HG03139 (cell line): Measurements from ENCODE around the gene ACACA.
"Not testable (repeated sequence)": the region's sequence is repeated elsewhere in the genome, so short reads cannot be mapped to it uniquely, and the experiment has no call there.

Experiments
- ATAC-seq: cut with Tn5 transposase; IDR thresholded peaks from one replicate; pipeline ENCODE4 v1.9.1; 2021; ENCODE audit not compliant: unreplicated experiment

The ACACA gene

DNA sequence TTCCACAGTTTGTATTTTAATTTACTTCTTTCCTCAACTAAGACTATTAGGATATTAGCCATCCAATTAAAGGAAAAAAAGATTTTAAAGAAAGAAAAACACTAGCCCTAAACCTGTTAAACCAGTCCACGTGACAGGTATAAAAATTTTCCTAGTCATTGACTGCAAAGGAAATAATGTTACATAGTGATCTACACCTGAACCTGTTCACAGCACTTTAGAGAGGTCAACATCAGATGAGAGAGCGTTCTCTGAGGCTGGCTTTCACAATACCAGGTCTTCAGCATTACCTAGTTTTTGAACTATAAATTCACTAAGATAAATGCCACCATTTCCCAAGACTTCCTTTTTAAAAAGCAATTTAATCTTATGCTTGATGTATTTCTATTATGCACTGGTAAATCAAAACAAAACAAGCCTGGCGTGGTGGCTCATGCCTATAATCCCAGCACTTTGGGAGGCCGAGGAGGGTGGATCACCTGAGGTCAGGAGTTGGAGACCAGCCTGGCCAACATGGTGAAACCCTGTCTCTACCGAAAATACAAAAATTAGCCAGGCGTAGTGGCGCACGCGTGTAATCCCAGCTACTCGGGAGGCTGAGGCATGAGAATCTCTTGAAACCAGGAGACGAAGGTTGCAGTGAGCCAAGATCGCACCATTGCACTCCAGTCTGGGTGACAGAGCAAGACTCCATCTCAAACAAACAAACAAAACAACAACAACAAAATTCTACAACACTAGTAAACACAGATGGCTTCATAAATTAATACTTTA, 49.7 kb downstream of the ACACA start:
- not testable (repeated sequence) for ATAC-seq

DNA sequence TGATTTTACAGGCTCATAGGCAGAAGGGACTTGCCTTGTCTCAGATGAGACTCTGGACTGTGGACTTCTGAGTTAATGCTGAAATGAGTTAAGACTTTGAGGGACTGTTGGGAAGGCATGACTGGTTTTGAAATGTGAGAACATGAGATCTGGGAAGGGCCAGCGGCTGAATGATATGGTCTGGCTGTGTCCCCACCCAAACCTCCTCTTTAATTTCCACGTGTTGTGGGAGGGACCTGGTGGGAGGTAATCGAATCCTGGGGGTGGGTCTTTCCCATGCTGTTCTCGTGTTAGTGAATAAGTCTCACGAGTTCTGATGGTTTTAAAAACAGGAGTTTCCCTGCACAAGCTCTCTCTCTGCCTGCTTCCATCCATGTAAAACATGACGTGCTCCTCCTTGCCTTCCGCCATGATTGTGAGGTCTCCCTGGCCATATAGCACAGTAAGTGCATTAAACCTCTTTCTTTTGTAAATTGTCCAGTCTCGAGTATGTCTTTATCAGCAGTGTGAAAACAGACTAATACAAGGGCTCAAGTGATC, 59.7 kb downstream of the ACACA start:
- not testable (repeated sequence) for ATAC-seq

DNA sequence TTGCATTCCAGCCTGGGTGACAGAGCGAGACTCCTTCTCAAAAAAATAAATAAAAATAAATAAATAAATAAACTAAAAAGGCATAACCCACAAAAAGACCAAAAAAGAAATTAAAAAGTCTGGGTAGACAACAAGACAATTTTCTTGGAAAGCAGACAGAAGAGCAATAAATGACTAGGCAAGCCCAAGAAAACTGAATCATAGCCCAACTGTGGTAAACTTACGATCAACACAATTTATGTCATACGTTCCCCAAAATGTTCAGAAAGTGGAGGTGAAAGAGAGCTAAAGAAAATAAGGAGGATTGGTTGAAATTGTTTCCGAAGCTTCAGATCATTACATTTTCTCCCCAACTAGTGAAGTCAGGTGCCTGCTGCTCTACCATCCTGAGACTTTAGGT, 62.1 kb downstream of the ACACA start:
- ATAC-seq = no peak

DNA sequence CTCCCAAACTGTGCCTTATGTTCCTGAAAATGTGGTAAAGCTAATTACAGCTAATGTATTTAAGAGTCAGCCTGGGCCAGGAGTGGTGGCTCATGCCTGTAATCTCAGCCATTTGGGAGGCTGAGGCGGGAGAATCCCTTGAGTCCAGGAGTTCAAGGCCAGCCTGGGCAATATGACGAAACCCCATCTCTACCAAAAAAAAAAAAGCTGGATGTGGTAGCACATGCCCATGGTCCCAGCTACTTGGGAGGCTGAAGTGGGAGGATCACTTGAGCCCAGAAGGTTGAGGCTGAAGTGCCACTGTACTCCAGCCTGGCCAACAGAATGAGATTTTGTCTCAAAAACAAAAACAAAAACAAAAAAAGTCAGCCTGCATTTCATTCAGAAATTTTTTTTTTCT, 64.0 kb downstream of the ACACA start:
- ATAC-seq = no peak

DNA sequence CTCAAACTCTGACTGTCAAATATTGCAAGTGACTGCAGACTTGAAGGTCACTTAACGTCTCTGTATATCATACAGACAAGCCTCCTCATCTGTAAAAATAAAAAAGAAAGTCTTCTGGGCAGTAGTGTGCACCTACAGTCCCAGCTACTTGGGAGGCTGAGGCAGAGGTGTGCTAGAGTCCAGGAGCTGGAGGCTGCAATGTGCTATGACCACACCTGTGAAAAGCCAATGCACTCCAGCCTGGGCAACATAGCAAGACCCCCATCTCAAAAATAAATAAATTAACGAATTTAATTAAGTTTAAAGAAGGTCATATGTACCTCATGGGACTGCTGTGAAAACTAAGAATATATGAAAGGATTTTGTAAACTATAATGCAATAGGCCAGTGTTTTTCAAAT, 65.8 kb downstream of the ACACA start:
- ATAC-seq = no peak

DNA sequence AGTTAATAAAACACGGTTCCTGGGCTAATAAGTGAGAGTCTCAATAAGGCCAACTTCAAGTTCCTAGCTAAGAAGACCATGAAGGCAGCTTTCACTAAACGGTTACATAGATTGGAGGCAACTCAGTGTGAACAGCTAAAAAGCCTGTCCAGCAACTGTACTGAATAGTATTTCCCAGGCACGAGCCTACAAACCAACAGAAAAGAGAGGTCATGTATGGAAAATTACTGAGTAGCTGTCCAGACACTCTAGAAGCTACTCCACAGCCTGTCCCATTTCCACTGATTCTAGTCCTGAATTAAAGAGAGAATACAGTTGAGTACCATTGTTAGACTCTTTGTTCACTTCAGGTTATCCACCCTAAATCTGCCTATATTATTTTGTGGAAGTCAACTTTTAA, 67.3 kb downstream of the ACACA start:
- ATAC-seq = no peak

DNA sequence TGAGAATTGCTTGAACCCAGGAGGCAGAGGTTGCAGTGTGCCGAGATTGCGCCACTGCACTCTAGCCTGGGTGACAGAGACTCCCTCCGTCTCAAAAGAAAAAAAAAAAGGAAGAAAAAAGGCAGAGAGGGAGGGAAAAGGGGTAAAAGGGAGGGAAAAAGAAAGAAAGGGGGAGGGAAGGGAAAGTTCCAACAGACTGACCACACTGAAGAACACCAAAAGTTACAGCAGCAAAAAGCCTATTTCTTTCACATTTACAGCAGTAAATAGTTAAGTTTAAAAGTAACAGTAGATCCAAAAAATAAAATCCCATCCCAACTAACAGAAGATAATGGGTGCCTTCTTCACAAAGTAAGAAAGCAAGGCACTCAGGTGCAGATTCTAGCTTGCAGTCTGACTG, 67.8 kb downstream of the ACACA start:
- no peak for ATAC-seq

DNA sequence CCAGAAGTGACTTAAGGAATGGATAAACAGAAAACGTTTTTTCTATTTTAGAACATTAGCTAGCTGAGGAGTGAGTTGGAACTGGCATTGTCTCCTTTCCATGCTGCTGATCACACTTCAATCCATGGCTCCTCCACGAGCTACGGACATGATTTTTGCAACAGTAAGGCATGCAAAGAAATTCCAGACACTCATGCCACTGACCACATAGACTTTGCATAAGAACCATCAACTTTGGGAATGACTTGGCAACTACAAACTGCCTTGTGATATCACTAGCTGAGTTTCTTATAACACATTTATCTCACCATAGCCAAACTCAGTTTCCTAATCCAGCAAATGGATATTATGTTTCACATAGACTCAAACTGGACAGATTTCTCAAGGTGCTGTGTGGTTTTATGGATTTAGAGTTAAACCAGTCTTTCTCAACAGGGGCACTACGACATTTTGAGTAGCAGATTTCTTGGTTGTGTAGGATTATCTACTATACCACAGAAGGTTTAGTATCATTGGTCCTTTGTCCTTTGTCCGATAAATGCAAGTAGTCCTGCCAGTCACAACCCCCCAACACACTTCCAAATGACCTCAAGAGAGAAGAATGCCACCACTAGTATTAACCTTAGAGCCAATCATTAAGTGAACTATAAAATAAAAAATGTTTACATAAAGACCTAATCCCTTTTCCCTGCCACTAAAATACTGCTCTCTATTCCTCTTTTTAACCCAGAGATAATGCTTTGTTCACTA, 79.1 kb downstream of the ACACA start:
- ATAC-seq = no peak

DNA sequence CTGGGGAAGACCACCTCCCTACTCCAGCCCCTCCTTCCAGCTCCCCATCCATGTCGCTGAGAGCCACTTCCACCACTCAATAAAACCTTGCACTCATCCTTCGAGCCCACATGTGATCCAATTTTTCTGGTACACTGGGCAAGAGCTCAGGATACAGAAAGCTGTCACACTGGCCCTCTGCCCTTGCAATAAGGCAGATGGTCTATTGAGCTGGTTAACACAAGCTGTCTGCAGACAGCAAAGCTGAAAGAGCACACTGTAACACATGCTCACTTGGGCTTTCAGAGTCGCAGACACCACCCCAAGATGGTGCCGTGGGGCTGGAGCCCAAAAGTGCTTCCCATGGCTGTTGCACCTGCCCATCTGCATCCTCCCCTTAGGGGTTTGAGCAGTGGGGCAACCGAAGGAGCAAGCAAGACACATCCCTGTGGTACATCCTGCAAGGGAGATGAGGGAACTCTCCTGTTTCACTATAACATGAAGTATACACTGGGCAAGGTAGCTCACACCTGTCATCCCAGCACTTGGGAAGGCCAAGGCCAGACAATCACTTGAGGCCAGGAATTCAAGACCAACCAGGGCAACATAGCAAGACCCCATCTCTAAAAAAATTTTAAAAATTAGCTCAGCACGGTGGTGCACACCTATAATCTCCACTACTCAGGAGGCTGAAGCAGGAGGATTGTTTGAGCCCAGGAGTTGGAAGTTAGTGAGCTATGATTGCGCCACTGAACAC, 83.6 kb downstream of the ACACA start:
- no peak for ATAC-seq

DNA sequence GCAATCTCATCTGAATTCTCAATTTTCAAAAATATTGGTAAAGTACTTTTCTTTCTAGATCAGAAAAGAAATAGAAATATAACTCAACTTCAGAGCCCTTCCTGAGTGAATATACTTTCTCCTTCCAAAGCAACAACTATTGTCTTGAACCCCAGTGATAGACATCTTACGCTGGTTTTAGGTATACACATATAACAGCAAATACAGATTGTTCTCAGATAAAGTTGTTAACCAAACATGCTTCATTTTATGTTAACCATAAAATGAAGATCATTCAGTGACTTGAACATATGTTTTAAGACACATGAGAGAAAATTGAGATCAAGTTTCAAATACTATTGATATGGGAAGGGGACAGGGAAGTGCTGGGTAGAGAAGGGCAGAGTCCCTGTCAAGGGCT, 84.5 kb downstream of the ACACA start:
- ATAC-seq = no peak

DNA sequence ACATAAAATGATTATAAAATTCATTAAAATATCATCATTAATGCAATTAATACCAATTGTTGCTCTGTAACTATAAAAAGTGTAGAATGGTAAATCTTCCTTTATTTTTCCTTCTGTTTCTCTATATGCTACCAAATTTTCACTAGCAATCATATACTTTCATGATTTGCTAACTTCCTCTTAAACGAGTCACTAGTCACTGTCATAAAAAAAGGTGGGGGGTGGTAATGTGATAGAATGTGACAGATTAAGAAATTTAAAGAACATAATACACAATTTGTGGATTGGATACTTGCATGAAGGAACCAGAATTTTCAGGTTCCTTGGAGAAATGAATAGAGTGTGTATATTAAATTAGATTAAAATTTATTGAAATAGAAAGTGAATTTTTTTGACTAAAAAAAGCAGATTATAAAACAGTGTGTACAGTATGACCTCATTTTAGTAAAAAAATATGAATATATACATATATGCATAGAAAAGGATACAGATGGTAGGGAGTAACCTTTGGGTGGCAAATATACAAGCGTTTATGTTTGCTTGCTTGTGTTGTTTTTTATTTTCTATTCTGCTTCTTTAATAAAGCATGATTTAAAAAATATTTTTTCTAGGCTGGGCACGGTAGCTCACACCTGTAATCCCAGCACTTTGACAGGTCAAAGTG, 87.6 kb downstream of the ACACA start:
- no peak for ATAC-seq

DNA sequence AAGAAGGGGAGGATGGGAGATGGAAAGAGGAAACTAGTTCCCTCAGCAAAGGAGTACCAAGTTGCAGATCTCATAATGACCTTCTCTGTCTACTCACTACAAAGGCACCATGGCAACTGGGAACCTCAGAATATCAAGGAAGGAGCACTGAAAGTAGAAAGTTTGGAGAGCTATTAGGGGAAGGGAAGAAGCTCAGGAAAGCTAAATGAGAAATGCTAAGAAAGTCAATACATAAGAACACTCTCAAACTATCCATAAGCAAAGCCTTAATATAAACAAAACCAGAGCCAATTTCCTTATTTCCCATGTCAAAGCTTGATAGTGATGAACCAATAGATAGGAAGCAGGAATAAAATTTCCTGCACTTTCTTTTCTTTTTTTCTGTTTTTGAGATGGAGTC, 88.8 kb downstream of the ACACA start:
- no peak for ATAC-seq

DNA sequence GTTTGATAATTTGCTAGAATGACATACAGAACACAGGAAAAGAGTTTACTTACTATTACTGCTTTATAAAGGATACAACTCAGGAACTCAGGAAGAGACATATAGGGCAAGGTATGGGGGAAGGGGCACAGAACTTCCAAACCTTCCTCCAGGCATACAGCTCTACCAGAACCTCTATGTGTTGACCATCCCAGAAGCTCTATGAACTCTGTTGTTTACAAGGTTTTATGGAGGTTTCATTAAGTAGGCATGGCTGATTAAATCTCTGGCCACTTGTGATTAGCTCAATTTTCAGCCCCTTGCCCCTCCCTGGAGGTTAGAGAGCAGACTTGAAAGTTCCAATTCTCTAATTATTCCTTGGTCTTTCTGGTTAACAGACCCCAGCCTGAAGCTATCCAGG, 91.0 kb downstream of the ACACA start:
- no peak for ATAC-seq

DNA sequence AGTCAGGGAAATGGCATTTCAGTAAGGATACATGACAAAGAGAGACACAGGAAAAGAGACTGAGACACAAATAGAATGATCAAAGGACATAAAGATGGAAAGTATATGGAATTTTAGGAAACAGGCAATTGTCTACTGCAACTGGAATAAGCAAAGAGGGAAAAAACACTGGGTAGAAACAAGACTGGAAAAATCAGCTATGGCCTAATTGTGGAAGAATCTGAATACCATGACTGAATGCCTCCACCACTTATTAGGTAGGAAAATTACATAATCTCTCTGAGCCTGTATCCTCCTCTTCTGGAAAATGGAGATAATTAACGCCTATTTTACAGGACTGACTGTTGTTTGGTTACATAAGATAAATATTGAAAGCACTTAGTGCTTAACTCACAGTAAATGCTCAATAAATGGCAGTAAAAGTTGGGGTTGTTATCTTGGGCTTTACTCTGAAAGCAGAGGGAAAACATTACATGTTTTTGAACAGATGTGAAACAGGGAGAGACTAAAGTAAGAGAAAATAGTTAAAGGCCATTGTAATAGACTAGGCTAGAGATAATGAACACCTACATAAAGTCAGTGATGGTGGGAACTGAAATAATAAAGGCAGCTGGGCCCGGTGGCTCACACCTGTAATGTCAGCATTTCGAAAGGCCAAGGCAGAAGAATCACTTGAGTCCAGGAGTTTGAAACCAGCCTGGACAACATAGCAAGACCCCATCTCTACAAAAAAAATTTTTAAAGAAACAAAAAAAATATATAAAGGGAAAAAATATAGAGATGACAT, 94.3 kb downstream of the ACACA start:
- no peak for ATAC-seq

DNA sequence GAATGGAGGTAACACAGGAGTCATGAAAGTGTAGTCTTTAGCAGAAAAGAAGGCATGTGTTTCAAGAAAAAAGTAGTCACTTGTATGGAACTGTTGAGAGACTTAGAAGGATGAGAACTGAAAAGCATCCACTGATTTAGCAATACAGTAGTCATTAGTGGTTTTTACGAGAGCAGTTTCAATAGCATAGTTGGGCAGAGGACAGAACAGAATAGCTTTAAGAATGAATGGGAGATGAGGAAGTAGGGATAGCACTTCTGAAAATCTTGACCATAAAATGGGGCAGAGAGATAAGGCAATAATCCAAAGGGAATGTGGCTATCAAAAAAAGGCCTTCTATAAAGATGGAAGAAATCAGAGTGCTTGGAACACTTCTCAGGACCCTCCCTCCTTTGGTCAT, 95.7 kb downstream of the ACACA start:
- no peak for ATAC-seq

DNA sequence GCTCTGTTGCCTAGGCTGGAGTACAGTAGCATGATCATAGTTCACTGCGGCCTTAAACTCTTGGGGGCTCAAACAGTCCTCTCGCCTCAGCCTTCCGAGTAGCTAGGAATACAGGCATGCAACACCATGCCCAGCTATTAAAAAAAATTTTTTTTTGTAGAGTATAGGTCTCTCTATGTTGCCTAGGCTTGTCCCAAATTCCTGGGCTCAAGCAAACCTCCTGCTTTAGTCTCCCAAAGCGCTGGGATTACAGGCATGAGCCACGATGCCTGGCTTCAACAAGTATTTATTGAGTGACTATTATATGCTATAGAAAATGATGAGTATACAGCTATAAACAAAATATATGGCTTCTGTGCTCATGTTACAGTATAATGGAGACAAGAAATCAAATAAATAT, 97.6 kb downstream of the ACACA start:
- no peak for ATAC-seq

DNA sequence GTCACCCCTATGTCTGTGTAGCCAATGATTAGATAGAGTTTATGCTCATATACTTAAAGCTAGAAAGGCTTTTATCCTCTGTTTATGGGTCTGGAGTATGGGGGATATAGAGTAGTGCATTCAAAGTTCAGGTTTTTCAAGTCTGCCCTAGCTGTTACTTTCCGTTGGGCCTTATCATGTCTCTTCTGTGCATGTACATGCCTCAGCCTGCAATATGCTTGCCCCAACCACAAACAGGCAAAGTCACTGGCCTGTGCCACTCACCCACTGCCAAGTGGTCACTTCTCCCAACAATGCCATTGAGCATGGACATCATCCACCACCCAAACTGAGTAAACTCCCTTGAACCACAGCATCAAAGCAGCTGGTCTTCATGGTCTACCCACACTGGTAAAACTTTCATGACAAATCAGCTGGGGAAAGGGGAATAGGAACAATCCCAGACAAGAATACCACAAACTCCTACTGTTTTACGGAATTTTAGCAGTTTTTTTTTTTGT, 101.2 kb downstream of the ACACA start:
- no peak for ATAC-seq

DNA sequence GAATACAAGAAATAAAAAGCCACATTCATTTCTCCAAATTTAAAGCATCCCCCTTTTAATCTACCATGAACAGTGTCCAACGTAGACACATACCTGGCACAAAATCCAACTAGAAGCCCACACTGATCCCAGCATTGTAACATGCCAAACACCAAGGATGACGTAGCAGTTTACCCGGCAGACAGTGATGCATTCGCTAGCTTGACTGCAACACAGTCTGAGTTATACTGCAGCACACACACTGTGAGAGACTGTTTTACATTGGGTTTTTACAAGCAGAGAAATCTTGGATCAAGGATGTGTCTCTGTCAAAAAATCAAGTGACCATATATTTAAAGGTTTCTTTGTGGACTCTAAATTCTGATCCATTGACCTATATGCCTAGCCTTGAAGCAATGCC, 105.3 kb downstream of the ACACA start:
- no peak for ATAC-seq

DNA sequence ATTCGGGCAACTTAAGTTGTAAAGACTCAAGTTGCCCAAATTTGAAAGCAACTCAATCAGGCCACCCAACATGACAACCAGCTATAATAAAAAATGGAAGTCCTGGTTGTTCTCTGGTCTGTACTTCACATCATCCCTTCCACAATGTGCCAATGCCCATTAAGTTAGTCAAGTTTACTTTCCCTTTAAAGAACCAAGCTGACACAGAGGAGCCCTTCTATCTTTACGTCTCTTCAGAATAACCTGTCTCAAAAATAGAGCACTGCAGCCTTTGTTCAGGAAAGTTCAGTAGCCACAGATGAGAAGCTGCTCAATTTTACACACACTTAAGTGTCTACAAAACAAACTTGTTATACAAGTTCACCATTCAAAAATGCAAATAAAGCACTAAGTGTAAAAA, 106.0 kb downstream of the ACACA start:
- ATAC-seq = no peak
